Fibroblast of villous mesenchyme (primary cell): ENCODE data around the gene PLAAT2. TPM values are rescaled to one million over a fixed set of nuclear protein-coding genes. Genes with fewer than 3 reads are reported as not detected.

Source experiments
- DNase-seq: peaks from one replicate; pipeline ENCODE4 v3.0.0-alpha.2; 2010; ENCODE audit warnings: low read depth
- H3K4me3 ChIP-seq: 2 replicates; pipeline ENCODE4 v1.5.1; 2011; ENCODE audit warnings: low read depth, mild to moderate bottlenecking, low read length
- total RNA-seq: library from RNA; depleted of rRNA; stranded (reverse); fragments of >200 nt; gene quantifications from 2 replicates; pipeline ENCODE4 v1.2.3, GENCODE V29; 2012
- TF ChIP-seq, protein P1 (sequence below): IDR thresholded peaks from 2 replicates; pipeline ENCODE4 v1.5.1; 2012; ENCODE audit warnings: low read depth, mild to moderate bottlenecking, low read length; ENCODE audit not compliant: insufficient read depth

PLAAT2 gene
- total RNA-seq, 1 donor, result not detected

DNA sequence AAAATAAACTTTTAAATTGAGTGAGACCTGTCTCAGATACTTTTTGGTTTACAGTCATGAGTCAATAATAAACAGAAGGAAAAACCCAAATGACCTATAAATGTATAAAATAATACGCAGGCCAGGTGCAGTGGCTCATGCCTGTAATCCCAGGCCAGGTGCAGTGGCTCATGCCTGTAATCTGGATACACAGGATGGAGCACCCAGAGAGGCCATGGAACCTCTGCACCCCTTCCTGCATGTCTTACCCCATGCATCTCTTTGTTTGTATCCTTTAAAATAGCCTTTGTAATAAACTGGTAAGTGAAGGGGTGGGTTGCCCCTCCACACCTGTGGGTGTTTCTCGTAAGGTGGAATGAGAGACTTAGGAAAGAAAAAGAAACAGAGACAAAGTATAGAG is 35.5 kb downstream of the PLAAT2 start:
- TF ChIP-seq, protein P1, sequence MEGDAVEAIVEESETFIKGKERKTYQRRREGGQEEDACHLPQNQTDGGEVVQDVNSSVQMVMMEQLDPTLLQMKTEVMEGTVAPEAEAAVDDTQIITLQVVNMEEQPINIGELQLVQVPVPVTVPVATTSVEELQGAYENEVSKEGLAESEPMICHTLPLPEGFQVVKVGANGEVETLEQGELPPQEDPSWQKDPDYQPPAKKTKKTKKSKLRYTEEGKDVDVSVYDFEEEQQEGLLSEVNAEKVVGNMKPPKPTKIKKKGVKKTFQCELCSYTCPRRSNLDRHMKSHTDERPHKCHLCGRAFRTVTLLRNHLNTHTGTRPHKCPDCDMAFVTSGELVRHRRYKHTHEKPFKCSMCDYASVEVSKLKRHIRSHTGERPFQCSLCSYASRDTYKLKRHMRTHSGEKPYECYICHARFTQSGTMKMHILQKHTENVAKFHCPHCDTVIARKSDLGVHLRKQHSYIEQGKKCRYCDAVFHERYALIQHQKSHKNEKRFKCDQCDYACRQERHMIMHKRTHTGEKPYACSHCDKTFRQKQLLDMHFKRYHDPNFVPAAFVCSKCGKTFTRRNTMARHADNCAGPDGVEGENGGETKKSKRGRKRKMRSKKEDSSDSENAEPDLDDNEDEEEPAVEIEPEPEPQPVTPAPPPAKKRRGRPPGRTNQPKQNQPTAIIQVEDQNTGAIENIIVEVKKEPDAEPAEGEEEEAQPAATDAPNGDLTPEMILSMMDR, result no peak
- no peak for DNase-seq
- no peak overlapping the region for H3K4me3 ChIP-seq

DNA sequence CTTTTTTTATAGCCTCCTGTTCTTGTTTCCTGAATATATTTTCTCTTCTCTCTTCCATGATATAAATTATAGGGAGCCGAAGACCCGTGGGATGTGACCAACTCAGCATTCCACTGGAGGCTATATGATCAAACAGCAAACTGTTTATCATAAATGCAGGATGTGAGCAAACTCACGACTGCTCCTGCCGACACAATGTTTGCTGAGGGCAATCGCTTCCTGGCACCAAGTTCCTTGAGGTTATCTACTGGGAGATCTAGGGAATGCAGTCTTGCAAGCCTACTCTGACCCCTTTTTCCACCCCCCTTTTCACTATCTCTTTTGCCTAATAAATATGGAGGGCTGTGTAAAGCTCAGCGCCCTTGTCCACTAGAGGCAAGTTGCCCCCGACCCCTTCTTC is 40.0 kb downstream of the PLAAT2 start:
- no peak for DNase-seq
- TF ChIP-seq, protein P1, result no peak
- H3K4me3 ChIP-seq, result no peak overlapping the region

DNA sequence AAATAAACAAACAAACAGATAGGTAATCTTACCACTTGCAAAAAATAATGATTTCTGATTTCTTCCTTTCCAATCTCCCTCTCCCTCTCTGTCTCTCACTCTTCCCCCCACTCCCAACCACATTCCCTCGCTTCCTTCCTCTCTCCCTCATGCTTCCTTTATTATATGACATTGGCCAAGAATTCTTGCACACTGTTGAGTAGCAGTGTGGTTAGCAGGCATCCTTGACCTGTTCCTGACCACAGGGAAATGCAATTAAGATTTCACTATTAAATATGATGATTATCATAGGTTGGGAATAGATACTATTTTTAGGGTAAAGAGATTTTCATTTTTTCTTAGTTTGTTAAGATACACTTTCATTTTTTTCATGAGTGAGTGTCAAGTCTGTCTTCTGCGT is 41.3 kb downstream of the PLAAT2 start:
- peak; percentile 61 for DNase-seq
- no peak overlapping the region for H3K4me3 ChIP-seq
- TF ChIP-seq, protein P1, result no peak

DNA sequence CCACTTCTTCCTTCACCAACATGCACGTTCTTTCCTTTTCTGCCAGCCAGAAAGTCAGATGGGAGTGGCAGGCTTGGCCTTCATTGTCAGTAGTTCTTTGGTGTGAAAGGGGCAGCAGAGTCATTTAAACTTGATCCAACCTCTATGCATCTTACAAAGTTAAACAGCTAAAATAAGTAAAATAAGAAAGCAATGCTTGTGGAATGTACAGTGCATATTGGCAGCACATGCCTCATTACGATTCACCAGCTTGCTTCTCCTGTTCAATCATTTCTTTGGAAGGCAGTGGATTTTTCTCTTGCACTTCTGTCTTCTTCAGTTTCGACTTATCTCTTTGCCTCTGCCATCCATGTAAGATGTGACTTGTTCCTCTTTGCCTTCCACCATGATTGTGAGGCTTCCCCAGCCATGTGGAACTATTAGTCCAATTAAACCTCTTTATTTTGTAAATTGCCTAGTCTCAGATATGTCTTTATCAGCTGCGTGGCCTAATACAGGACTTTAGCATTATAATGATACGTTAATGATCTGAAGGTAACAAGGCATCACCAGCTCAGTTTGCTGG is 42.5 kb downstream of the PLAAT2 start:
- TF ChIP-seq, protein P1, result no peak
- DNase-seq, result no peak
- H3K4me3 ChIP-seq, result no peak overlapping the region

DNA sequence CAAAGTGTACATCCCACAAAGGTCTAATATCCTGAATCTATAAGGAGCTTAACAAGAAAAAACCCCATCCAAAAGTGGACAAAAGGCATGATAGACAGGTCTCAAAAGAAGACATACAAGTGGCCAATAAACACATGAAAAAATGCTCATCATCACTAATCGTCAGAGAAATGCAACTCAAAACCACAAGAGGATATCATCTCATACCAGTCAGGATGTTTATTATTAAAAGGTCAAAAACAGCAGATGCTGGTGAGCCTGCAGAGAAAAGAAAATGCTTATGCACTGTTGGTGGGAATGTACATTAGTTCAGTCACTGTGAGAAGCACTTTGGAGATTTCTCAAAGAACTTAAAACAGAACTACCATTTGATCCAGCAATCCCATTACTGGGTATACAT is 44.6 kb downstream of the PLAAT2 start:
- DNase-seq, result peak; percentile 95

DNA sequence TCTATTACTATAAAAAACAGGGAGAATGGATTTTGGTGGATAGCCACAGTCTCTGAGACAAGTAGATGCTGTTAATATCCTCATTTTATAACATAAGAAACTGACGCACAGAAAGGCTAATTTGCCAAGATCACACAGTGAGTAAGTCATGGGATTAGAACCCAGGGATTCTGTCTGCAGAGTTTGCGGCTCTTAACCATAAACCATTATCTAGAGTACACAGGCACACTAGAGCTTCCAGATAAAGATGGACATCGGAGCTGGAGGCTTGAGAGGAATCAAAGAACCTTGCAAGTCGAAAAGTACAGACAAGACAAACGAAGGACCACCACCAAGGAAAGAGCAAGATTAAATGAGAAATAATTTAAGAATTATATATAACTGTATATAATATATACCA is 46.0 kb downstream of the PLAAT2 start:
- no peak overlapping the region for H3K4me3 ChIP-seq
- TF ChIP-seq, protein P1, result no peak

More for the DNA sequence above, 44.6 kb downstream of the PLAAT2 start:
- TF ChIP-seq, protein P1, result no peak
- no peak overlapping the region for H3K4me3 ChIP-seq

DNA sequence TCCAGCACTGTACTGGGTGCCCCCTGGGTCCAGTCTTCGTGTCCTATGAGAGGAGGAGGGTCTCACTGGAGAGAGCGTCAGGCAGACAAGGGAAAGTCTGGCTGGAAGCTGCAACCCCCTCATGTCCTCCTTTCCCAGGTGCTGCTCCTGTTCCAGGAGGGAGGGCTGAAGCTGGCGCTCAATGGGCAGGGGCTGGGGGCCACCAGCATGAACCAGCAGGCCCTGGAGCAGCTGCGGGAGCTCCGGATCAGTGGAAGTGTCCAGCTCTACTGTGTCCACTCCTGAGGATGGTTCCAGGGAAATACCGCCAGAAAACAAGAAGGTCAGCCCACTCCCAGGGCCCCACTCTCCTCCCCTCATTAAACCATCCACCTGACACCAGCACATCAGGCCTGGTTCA is 47.1 kb downstream of the PLAAT2 start:
- no peak overlapping the region for H3K4me3 ChIP-seq
- TF ChIP-seq, protein P1, result no peak
- no peak for DNase-seq

More for the DNA sequence above, 46.0 kb downstream of the PLAAT2 start:
- no peak for DNase-seq
